ENCODE data around the gene CKAP4. TPM values are rescaled to one million over a fixed set of nuclear protein-coding genes. Genes with fewer than 3 reads are reported as not detected.

The CKAP4 gene
- total and polyA plus RNA-seq, 2 of the 13 experiments (the other 11 are each of a cell fraction or from before 2014, with no cell fraction given): 39.2 to 70.2 TPM

- peak; percentile 71; the same call in 1 of the 2 replicates for TF ChIP-seq HIC2 (CRISPR knock-in tag; IDR thresholded peaks at IDR 0.05; ENCODE audit: low read depth)
- no peak for TF ChIP-seq MYNN (CRISPR knock-in tag; IDR thresholded peaks at IDR 0.05; ENCODE audit: low read depth)
- TF ChIP-seq ZNF280B (CRISPR knock-in tag; IDR thresholded peaks at IDR 0.05; ENCODE audit: borderline replicate concordance): no peak
- TF ChIP-seq SMAD1 (CRISPR knock-in tag; IDR thresholded peaks at IDR 0.05; ENCODE audit: borderline replicate concordance, low read depth): no peak
- TF ChIP-seq TBX3 (IDR thresholded peaks at IDR 0.05; ENCODE audit: borderline replicate concordance): peak; percentile 73; the same call in 1 of the 2 replicates
- TF ChIP-seq MATR3 (CRISPR knock-in tag; IDR thresholded peaks at IDR 0.05): no peak
- TF ChIP-seq PAXIP1 (CRISPR knock-in tag; conservative IDR thresholded peaks at IDR 0.05): peak; percentile 96
- peak; percentile 97 for TF ChIP-seq AHDC1 (CRISPR knock-in tag; IDR thresholded peaks at IDR 0.05; ENCODE audit: borderline replicate concordance)
- no peak for TF ChIP-seq ZC3H13 (CRISPR knock-in tag; IDR thresholded peaks at IDR 0.05)
- no peak for TF ChIP-seq BRCA1 (CRISPR knock-in tag; IDR thresholded peaks at IDR 0.05)
- TF ChIP-seq MEIS2 (CRISPR knock-in tag; IDR thresholded peaks at IDR 0.05): peak; percentile 86; the same call in 1 of the 2 replicates
- TF ChIP-seq RARG (CRISPR knock-in tag; IDR thresholded peaks at IDR 0.05; ENCODE audit: low read depth): no peak
- peak; percentile 76 for TF ChIP-seq TBL1XR1 (IDR thresholded peaks at IDR 0.05; ENCODE audit: borderline replicate concordance, low read length, partially characterized antibody)
- TF ChIP-seq ATF1 (CRISPR knock-in tag; IDR thresholded peaks at IDR 0.05): no peak; the same call in 1 of the 2 replicates
- TF ChIP-seq HDAC2 (CRISPR knock-in tag; IDR thresholded peaks at IDR 0.05): peak; percentile 96
- 0 out of 2 replicates have a peak, but pooled peaks have one; percentile 48 for TF ChIP-seq FOXC1 (CRISPR knock-in tag; IDR thresholded peaks at IDR 0.05; ENCODE audit: borderline replicate concordance)
Measured at GRCh38 chr12:106284358-106285105, 36.7 kb upstream of the CKAP4 start (continued).

Data from HepG2 (cell line).